ENCODE data around the gene OMP. TPM values are rescaled to one million over a fixed set of nuclear protein-coding genes. Genes with fewer than 3 reads are reported as not detected.

OMP gene
- total RNA-seq, 1 experiment from 2014 or later = not detected

GRCh38 chr11:77125695-77126094 lies 23.1 kb downstream of the OMP start (continued):
- TF ChIP-seq GRHL2 (CRISPR knock-in tag; IDR thresholded peaks at IDR 0.05; ENCODE audit: insufficient replicate concordance, severe bottlenecking) (no peak), ZNF232 (CRISPR knock-in tag; IDR thresholded peaks at IDR 0.05) (no peak)

GRCh38 chr11:77126156-77126775 lies 23.6 kb downstream of the OMP start:
- ChIA-PET CTCF (interaction anchor here (0.6 to 6.7 kb wide), 32 partner anchors 10 to 493 kb away, joined by 3 to 147 read pairs (median 6); partner anchors contain the start of gene AQP11), POLR2A (interaction anchor here (1.0 to 1.1 kb wide), 2 partner anchors 50 to 79 kb away, joined by 5 to 7 read pairs; no protein-coding TSS in a partner anchor)
- peaks cover 21% of the 10 kb centered on the region for H3K4me1 Mint-ChIP-seq
- peak overlapping the region; percentile 43 for H3K4me3 Mint-ChIP-seq
- ATAC-seq = peak; percentile 4; the same call in 1 of the 2 replicates
- H3K27ac Mint-ChIP-seq = no peak overlapping the region
- no peaks in the 10 kb centered on the region for H3K27me3 Mint-ChIP-seq (ENCODE audit: low read depth)
- no peaks in the 10 kb centered on the region for H3K9me3 Mint-ChIP-seq
- no peaks in the 10 kb centered on the region for H3K36me3 Mint-ChIP-seq
- DNase-seq (ENCODE audit: low spot score) = no peak
- TF ChIP-seq NR2C2 (CRISPR knock-in tag; IDR thresholded peaks at IDR 0.05) = no peak
- no peak for TF ChIP-seq ZNF396 (CRISPR knock-in tag; IDR thresholded peaks at IDR 0.05; ENCODE audit: borderline replicate concordance)
- no peak for TF ChIP-seq NFYB (CRISPR knock-in tag; conservative IDR thresholded peaks at IDR 0.05; ENCODE audit: low read depth)
- no peak for TF ChIP-seq ARID4B (CRISPR knock-in tag; IDR thresholded peaks at IDR 0.05; ENCODE audit: borderline replicate concordance)
- no peak for TF ChIP-seq GTF2I (CRISPR knock-in tag; conservative IDR thresholded peaks at IDR 0.05)
- TF ChIP-seq TEAD4 (CRISPR knock-in tag; IDR thresholded peaks at IDR 0.05) = no peak
- no peak for TF ChIP-seq SOX15 (CRISPR knock-in tag; IDR thresholded peaks at IDR 0.05)
- no peak for TF ChIP-seq MYBL2 (CRISPR knock-in tag; IDR thresholded peaks at IDR 0.05)
- TF ChIP-seq, protein P1, sequence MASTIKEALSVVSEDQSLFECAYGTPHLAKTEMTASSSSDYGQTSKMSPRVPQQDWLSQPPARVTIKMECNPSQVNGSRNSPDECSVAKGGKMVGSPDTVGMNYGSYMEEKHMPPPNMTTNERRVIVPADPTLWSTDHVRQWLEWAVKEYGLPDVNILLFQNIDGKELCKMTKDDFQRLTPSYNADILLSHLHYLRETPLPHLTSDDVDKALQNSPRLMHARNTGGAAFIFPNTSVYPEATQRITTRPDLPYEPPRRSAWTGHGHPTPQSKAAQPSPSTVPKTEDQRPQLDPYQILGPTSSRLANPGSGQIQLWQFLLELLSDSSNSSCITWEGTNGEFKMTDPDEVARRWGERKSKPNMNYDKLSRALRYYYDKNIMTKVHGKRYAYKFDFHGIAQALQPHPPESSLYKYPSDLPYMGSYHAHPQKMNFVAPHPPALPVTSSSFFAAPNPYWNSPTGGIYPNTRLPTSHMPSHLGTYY (CRISPR knock-in tag; IDR thresholded peaks at IDR 0.05) = no peak
- TF ChIP-seq E2F1 (CRISPR knock-in tag; IDR thresholded peaks at IDR 0.05) = no peak
- TF ChIP-seq KAT7 (CRISPR knock-in tag; IDR thresholded peaks at IDR 0.05; ENCODE audit: borderline replicate concordance) = no peak
- TF ChIP-seq OVOL2 (CRISPR knock-in tag; IDR thresholded peaks at IDR 0.05; ENCODE audit: borderline replicate concordance) = no peak
- no peak for TF ChIP-seq ATF2 (CRISPR knock-in tag; IDR thresholded peaks at IDR 0.05; ENCODE audit: borderline replicate concordance, low read depth)
- no peak for TF ChIP-seq ZNF281 (CRISPR knock-in tag; IDR thresholded peaks at IDR 0.05)
- TF ChIP-seq SP1 (CRISPR knock-in tag; conservative IDR thresholded peaks at IDR 0.05) = no peak
- no peak for TF ChIP-seq SMAD4 (CRISPR knock-in tag; IDR thresholded peaks at IDR 0.05)
- no peak for TF ChIP-seq ZBTB21 (CRISPR knock-in tag; IDR thresholded peaks at IDR 0.05; ENCODE audit: borderline replicate concordance)
- TF ChIP-seq FOXK1 (CRISPR knock-in tag; IDR thresholded peaks at IDR 0.05) = no peak
